SKM-1 treated with dmso at 0.1 percent for 144 hours (cell line): ENCODE results near the gene TMEM269.

Experiments
- DNase-seq: peaks from one replicate; lab custom pipeline; 2025; ENCODE audit not compliant: unreplicated experiment; lab: John Stamatoyannopoulos, UW

Gene TMEM269

GRCh38 chr1:42784946-42785693 is at the start of gene TMEM269:
TMEM269 (plus strand) TSS chr1:42784991; CDS start chr1:42789894, 4,903 bp downstream.
- no peak for DNase-seq

GRCh38 chr1:42735056-42735455 is 49.7 kb upstream of the TMEM269 start:
- no peak for DNase-seq

GRCh38 chr1:42735477-42736105 is 49.2 kb upstream of the TMEM269 start:
- DNase-seq = no peak

GRCh38 chr1:42736152-42736551 is 48.6 kb upstream of the TMEM269 start:
- DNase-seq = peak; percentile 32

GRCh38 chr1:42736571-42737200 is 48.1 kb upstream of the TMEM269 start:
- DNase-seq = no peak

GRCh38 chr1:42737257-42737656 is 47.5 kb upstream of the TMEM269 start:
- DNase-seq = peak; percentile 79

GRCh38 chr1:42737986-42738677 is 46.7 kb upstream of the TMEM269 start:
- no peak for DNase-seq

GRCh38 chr1:42738678-42739226 is 46.0 kb upstream of the TMEM269 start:
- no peak for DNase-seq

GRCh38 chr1:42739753-42740700 is 44.8 kb upstream of the TMEM269 start, which contains the start of gene CLDN19:
CLDN19 (minus strand) TSS chr1:42740236; CDS start chr1:42740063, 173 bp downstream.
- DNase-seq = no peak

GRCh38 chr1:42740851-42741580 is 43.8 kb upstream of the TMEM269 start:
- DNase-seq = no peak

- DNase-seq = no peak
Measured at GRCh38 chr1:42741706-42742105, 43.1 kb upstream of the TMEM269 start.

GRCh38 chr1:42742141-42742540 is 42.6 kb upstream of the TMEM269 start:
- no peak for DNase-seq

- DNase-seq = no peak
Measured at GRCh38 chr1:42742617-42743316, 42.0 kb upstream of the TMEM269 start.

- no peak for DNase-seq
Measured at GRCh38 chr1:42743317-42744147, 41.3 kb upstream of the TMEM269 start.

GRCh38 chr1:42744148-42744413 is 40.7 kb upstream of the TMEM269 start:
- no peak for DNase-seq

- no peak for DNase-seq
Measured at GRCh38 chr1:42745851-42746250, 38.9 kb upstream of the TMEM269 start.

GRCh38 chr1:42746436-42747105 is 38.2 kb upstream of the TMEM269 start:
- DNase-seq = no peak

GRCh38 chr1:42747125-42747524 is 37.7 kb upstream of the TMEM269 start:
- no peak for DNase-seq
